HL-60 (cell line): ENCODE data around the gene IGLON5.

Experiments used
- POLR2AphosphoS5 ChIP-seq: IDR thresholded peaks from 2 replicates; pipeline ENCODE4 v1.6.1; 2012; ENCODE audit warnings: low read depth
- TF ChIP-seq, protein P1 (sequence below): IDR thresholded peaks from one replicate; pipeline ENCODE4 v1.5.1; 2011; ENCODE audit warnings: low read length, control low read depth, inconsistent platforms; ENCODE audit not compliant: insufficient read depth

DNA sequence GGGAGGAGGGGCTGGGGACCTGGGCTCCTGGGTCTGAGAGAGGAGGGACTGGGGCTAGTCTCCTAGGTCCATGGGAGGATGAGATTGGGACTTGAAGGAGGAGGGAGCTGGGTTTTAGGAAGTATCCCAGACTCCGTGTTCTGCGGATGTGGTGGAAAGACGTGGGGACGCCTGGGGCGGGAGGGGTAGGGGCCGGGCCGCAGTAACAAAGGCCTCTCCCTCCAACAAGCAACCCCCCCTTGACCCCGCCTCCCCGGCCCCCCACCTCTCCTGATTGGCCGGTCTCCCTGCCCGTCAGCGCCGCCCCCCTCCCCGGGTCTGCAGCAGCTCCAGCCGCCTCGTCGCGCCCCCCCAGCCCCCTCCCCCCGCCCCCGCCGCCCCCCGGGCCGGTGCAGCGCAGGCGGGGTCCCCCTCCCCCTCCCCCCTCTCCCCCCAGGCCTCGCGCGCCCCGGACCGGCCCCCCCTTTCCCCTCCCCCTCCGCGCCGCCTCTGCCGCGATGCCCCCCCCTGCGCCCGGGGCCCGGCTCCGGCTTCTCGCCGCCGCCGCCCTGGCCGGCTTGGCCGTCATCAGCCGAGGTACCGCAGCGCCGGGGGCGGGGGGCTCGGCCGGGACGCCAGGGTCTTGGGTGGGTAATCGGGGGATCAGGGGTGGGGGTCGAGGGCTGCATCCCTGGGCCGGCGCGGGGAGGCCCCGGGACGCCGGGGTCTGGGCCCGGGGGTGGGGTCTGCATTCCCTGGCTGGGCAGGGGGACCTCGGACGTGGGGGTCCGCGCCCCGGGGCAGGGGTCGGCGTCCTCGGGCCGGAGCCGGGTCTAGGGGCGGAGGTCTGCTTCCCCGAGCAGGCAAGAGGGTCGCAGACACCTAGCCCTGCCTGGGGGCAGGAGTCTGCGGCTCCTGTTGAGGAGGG, at the start of gene IGLON5:
- TF ChIP-seq, protein P1, sequence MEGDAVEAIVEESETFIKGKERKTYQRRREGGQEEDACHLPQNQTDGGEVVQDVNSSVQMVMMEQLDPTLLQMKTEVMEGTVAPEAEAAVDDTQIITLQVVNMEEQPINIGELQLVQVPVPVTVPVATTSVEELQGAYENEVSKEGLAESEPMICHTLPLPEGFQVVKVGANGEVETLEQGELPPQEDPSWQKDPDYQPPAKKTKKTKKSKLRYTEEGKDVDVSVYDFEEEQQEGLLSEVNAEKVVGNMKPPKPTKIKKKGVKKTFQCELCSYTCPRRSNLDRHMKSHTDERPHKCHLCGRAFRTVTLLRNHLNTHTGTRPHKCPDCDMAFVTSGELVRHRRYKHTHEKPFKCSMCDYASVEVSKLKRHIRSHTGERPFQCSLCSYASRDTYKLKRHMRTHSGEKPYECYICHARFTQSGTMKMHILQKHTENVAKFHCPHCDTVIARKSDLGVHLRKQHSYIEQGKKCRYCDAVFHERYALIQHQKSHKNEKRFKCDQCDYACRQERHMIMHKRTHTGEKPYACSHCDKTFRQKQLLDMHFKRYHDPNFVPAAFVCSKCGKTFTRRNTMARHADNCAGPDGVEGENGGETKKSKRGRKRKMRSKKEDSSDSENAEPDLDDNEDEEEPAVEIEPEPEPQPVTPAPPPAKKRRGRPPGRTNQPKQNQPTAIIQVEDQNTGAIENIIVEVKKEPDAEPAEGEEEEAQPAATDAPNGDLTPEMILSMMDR: no peak
- TF ChIP-seq POLR2AphosphoS5: no peak
